GM18502 (cell line): ENCODE data around the gene SUZ12.
"Not testable (repeated sequence)": the region's sequence is repeated elsewhere in the genome, so short reads cannot be mapped to it uniquely, and the experiment has no call there.

Source experiments
- ATAC-seq: cut with Tn5 transposase; IDR thresholded peaks from one replicate; pipeline ENCODE4 v1.9.1; 2021; ENCODE audit warnings: mild to moderate bottlenecking; ENCODE audit not compliant: unreplicated experiment, poor library complexity

SUZ12 gene

GRCh38 chr17:32033223-32033622 is 96.4 kb downstream of the SUZ12 start:
- ATAC-seq = no peak

- not testable (repeated sequence) for ATAC-seq
Observed at GRCh38 chr17:32033812-32034211, 97.0 kb downstream of the SUZ12 start.

GRCh38 chr17:32040246-32040645 is 103.4 kb downstream of the SUZ12 start:
- ATAC-seq = not testable (repeated sequence)

- not testable (repeated sequence) for ATAC-seq
Observed at GRCh38 chr17:32041306-32041875, 104.6 kb downstream of the SUZ12 start.

- not testable (repeated sequence) for ATAC-seq
Observed at GRCh38 chr17:32042266-32042665, 105.5 kb downstream of the SUZ12 start.

- ATAC-seq = not testable (repeated sequence)
Observed at GRCh38 chr17:32045611-32046010, 108.8 kb downstream of the SUZ12 start.

- not testable (repeated sequence) for ATAC-seq
Observed at GRCh38 chr17:32047663-32048062, 110.9 kb downstream of the SUZ12 start.
